ENCODE measurements around the gene PPP2R2B. TPM values are rescaled to one million over a fixed set of nuclear protein-coding genes. Genes with fewer than 3 reads are reported as not detected.
A peak's percentile ranks its signal among the peaks of the same experiment; 100 is the strongest.

PPP2R2B gene
- polyA plus RNA-seq, 1 donor (not counting 4 experiments of a cell fraction or from before 2014, with no cell fraction given), result 0.33 TPM

- no peak for FAIRE-seq
- H3K27ac ChIP-seq (ENCODE audit: control insufficient read depth, insufficient read depth, low read length), result no peak overlapping the region
- dilution Hi-C loops (cut with MboI; ENCODE audit: extremely low pct_ligation_motif_present, low sequenced_read_pairs), result no loop called here
These were observed 195.5 kb downstream of the PPP2R2B start for GRCh38 chr5:146682899-146683532.

DNA sequence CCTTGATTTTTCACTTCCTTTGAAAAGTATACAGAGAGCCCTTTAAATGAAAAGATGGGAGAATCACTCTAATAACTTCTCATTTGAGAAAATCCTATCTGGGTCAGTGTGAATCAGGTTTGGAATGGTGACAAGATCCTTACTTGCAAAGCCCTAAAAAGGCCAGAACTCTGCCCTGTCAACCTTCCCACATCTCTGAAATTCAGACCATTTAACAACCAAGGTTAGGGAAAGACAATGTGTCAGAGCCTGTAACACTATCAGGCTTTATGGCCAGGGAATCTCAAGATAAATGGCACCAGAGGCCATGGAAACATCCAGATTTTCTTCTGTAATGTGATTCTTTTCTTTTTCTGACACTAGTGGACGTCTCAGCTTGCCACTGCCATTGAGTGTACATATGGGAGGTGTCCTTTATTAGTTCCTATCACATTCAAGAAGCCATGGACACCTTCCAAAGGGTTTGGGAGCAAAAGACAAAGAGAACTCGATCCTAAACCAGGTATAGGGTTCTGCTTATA, 196.9 kb downstream of the PPP2R2B start:
- Histone ChIP-seq H3K4me2 (ENCODE audit: control insufficient read depth, extremely low read depth, insufficient read depth, low read depth, low read length) (peak overlapping the region; percentile 56), H3K36me3 (ENCODE audit: control insufficient read depth in 2 of 2, extremely low read depth in 1 of 2, insufficient read depth in 2 of 2, low read length in 2 of 2) (no peaks in the 10 kb centered on the region), H3K27ac (ENCODE audit: control insufficient read depth, insufficient read depth, low read length) (peak overlapping the region; percentile 26), H2AFZ (ENCODE audit: control insufficient read depth, low read length) (no peak overlapping the region), H3K4me1 (ENCODE audit: control insufficient read depth, extremely low read depth, insufficient read depth, low read length) (peaks cover 15% of the 10 kb centered on the region), H3K4me3 (ENCODE audit: control insufficient read depth in 2 of 3, extremely low read depth in 1 of 3, insufficient read depth in 2 of 3, low read depth in 1 of 3, low read length in 3 of 3) (no peak overlapping the region), H3K79me2 (ENCODE audit: control insufficient read depth, insufficient read depth, low read length) (no peaks in the 10 kb centered on the region), H3K9me3 (ENCODE audit: control insufficient read depth, low read depth, low read length) (no peaks in the 10 kb centered on the region), H4K20me1 (ENCODE audit: control insufficient read depth, extremely low read depth, insufficient read depth, low read length) (no peaks in the 10 kb centered on the region), H3K27me3 (ENCODE audit: control insufficient read depth, extremely low read depth, insufficient read depth, low read length) (no peaks in the 10 kb centered on the region), H3K9ac (ENCODE audit: control insufficient read depth, extremely low read depth, insufficient read depth, low read length) (no peak overlapping the region), H3K9me1 (ENCODE audit: control insufficient read depth, extremely low read depth, insufficient read depth, low read length) (no peaks in the 10 kb centered on the region)
- no peak for DNase-seq (ENCODE audit: low read depth, low spot score)
- dilution Hi-C loops (cut with MboI; ENCODE audit: extremely low pct_ligation_motif_present, low sequenced_read_pairs), result no loop called here
- no peak for TF ChIP-seq EZH2 (IDR thresholded peaks at IDR 0.05; ENCODE audit: low read length)
- no peak for TF ChIP-seq CTCF (optimal IDR thresholded peaks at IDR 0.05 in 1 of 3, IDR thresholded peaks at IDR 0.05 in 1 of 3, conservative IDR thresholded peaks at IDR 0.05 in 1 of 3; ENCODE audit: extremely low read depth in 1 of 3, insufficient read depth in 2 of 3, low read length in 3 of 3)
- FAIRE-seq, result no peak

More at GRCh38 chr5:146682899-146683532, 195.5 kb downstream of the PPP2R2B start:
- no peaks in the 10 kb centered on the region for H4K20me1 ChIP-seq (ENCODE audit: control insufficient read depth, extremely low read depth, insufficient read depth, low read length)
- H3K9ac ChIP-seq (ENCODE audit: control insufficient read depth, extremely low read depth, insufficient read depth, low read length), result no peak overlapping the region
- peaks cover 15% of the 10 kb centered on the region for H3K4me1 ChIP-seq (ENCODE audit: control insufficient read depth, extremely low read depth, insufficient read depth, low read length)
- no peak overlapping the region for H3K4me3 ChIP-seq (ENCODE audit: control insufficient read depth in 2 of 3, extremely low read depth in 1 of 3, insufficient read depth in 2 of 3, low read depth in 1 of 3, low read length in 3 of 3)
- H3K36me3 ChIP-seq (ENCODE audit: control insufficient read depth in 2 of 2, extremely low read depth in 1 of 2, insufficient read depth in 2 of 2, low read length in 2 of 2), result no peaks in the 10 kb centered on the region
- no peaks in the 10 kb centered on the region for H3K27me3 ChIP-seq (ENCODE audit: control insufficient read depth, extremely low read depth, insufficient read depth, low read length)
- no peaks in the 10 kb centered on the region for H3K9me1 ChIP-seq (ENCODE audit: control insufficient read depth, extremely low read depth, insufficient read depth, low read length)
- no peak overlapping the region for H3K4me2 ChIP-seq (ENCODE audit: control insufficient read depth, extremely low read depth, insufficient read depth, low read depth, low read length)
- no peak overlapping the region for H2AFZ ChIP-seq (ENCODE audit: control insufficient read depth, low read length)
- DNase-seq (ENCODE audit: low read depth, low spot score), result no peak
- no peaks in the 10 kb centered on the region for H3K79me2 ChIP-seq (ENCODE audit: control insufficient read depth, insufficient read depth, low read length)
- TF ChIP-seq EZH2 (IDR thresholded peaks at IDR 0.05; ENCODE audit: low read length) (no peak), CTCF (optimal IDR thresholded peaks at IDR 0.05 in 1 of 3, IDR thresholded peaks at IDR 0.05 in 1 of 3, conservative IDR thresholded peaks at IDR 0.05 in 1 of 3; ENCODE audit: extremely low read depth in 1 of 3, insufficient read depth in 2 of 3, low read length in 3 of 3) (no peak)
- no peaks in the 10 kb centered on the region for H3K9me3 ChIP-seq (ENCODE audit: control insufficient read depth, low read depth, low read length)
